AG04450 (cell line): Measurements from ENCODE around the gene IQSEC3. TPM values are rescaled to one million over a fixed set of nuclear protein-coding genes. Genes with fewer than 3 reads are reported as not detected.

ENCODE experiments used
- CTCF ChIA-PET: fragments of 300-600, 350-600 bp; formaldehyde crosslinking; extraction: SDS; loops from one replicate; lab custom pipeline; 2022; ENCODE audit warnings: antibody characterized with exemption, inconsistent platforms; lab: Charles Lee
- POLR2A ChIA-PET: fragments of 350-600 bp; formaldehyde crosslinking; extraction: SDS; loops from one replicate; lab custom pipeline; 2021; ENCODE audit warnings: antibody characterized with exemption, inconsistent platforms; lab: Yijun Ruan, JAX
- DNase-seq: peaks from one replicate; pipeline ENCODE4 v3.0.0-alpha.2; 2011; ENCODE audit warnings: low read depth, low spot score
- H3K27ac ChIP-seq: one replicate; pipeline ENCODE4 v1.5.1; 2012; ENCODE audit warnings: low read depth, low read length, control low read depth
- H3K27me3 ChIP-seq: one replicate; pipeline ENCODE4 v1.6.0; 2012; ENCODE audit warnings: low read length; ENCODE audit not compliant: control insufficient read depth, insufficient read depth
- H3K4me3 ChIP-seq: 2 replicates; pipeline ENCODE4 v1.5.1; 2011; ENCODE audit warnings: mild to moderate bottlenecking, low read depth, low read length, control low read depth
- H3K9me3 ChIP-seq: 2 replicates; pipeline ENCODE4 v1.5.1; 2012; ENCODE audit warnings: low read length; ENCODE audit not compliant: control insufficient read depth, insufficient read depth
- polyA plus RNA-seq: library from polyadenylated mRNA; depleted of rRNA; stranded (reverse); fragments of >200 nt; gene quantifications from 2 replicates; pipeline ENCODE4 v1.2.3, GENCODE V29; 2011
- TF ChIP-seq, protein P1 (sequence below): IDR thresholded peaks from 2 replicates; pipeline ENCODE4 v1.5.1; 2011; ENCODE audit warnings: low read depth, low read length, control low read depth, inconsistent platforms

The IQSEC3 gene
- polyA plus RNA-seq, 1 experiment, result 0.47 TPM

DNA sequence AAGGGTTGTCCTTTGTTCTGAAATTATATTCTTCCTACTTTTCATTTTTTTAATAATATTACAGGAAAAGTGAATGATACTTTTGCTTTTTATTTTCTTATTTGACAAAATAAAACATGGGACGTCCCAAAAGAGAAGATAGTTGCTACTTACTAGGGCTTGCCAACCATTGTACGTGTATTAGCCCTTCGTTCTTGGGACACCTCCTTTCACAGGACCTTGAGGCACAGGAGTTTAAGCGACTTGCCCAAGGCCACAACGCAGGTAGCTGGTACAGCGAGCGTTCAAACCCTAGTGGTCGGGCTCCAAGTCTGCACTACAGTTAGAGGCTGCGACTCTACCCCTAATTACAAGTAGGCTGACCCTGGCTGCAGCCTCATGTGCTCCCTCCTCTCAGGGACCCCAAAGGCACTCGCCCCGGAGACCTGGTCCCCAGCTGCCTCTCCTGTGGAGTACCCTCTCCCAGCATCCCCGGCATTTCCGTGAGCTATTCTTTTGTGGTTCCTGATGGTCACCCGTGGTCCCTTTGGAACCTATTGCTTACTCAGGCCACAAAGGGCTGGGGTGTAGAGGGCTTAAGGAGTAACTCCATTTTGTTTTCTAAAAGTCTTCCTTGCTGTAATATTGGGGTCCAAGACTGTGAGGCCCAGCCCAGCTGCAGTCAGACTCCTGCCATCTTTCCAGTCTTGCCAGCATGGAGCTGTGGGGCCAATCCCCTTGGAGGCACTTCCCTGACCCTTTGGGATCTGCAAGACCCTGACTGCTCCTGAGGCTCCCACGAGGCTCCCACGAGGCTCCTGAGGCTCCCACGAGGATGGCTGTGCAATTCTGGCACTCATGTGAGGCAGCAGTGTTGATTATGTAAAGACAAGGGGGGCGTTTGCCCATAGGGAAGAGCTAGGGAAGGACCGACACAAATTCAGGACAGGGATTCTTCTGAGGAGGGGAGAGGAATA is 49.7 kb downstream of the IQSEC3 start:
- POLR2A ChIA-PET, result no interaction called here

DNA sequence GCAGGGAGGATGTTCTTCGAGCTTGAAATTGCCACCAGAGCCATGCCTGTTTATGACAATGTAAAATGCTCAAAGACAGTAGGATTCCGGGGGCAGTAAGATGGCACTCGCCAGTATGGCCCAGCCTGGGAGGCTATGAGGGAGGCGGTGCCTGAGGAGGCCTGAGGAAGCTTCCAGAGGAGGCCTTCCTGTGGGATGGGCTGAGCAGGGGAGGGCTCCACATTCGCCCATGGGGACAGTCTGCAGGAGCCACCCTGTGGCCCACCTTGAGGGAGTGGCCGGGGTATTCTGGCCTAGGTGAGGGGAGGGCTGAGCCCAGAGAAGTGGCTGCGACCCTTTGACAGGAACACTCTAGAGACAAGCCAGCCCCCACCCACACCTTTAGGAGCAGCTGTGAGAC is 50.7 kb downstream of the IQSEC3 start:
- DNase-seq, result no peak
- TF ChIP-seq, protein P1, sequence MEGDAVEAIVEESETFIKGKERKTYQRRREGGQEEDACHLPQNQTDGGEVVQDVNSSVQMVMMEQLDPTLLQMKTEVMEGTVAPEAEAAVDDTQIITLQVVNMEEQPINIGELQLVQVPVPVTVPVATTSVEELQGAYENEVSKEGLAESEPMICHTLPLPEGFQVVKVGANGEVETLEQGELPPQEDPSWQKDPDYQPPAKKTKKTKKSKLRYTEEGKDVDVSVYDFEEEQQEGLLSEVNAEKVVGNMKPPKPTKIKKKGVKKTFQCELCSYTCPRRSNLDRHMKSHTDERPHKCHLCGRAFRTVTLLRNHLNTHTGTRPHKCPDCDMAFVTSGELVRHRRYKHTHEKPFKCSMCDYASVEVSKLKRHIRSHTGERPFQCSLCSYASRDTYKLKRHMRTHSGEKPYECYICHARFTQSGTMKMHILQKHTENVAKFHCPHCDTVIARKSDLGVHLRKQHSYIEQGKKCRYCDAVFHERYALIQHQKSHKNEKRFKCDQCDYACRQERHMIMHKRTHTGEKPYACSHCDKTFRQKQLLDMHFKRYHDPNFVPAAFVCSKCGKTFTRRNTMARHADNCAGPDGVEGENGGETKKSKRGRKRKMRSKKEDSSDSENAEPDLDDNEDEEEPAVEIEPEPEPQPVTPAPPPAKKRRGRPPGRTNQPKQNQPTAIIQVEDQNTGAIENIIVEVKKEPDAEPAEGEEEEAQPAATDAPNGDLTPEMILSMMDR, result no peak
- ChIA-PET POLR2A (no interaction called here), CTCF (interaction anchor here (1.3 kb wide), 1 partner anchor 36 kb away, joined by 3 read pairs; no protein-coding TSS in a partner anchor)
- no peak overlapping the region for H3K27ac ChIP-seq
- H3K27me3 ChIP-seq, result peaks cover 25% of the 10 kb centered on the region
- peaks cover 4% of the 10 kb centered on the region; the same call in 1 of the 2 replicates for H3K9me3 ChIP-seq
- no peak overlapping the region for H3K4me3 ChIP-seq

More for the DNA sequence above, 49.7 kb downstream of the IQSEC3 start:
- no peak for DNase-seq
- TF ChIP-seq, protein P1, result no peak
- Histone ChIP-seq H3K9me3 (peaks cover 4% of the 10 kb centered on the region; the same call in 1 of the 2 replicates), H3K4me3 (no peak overlapping the region), H3K27ac (no peak overlapping the region), H3K27me3 (peaks cover 27% of the 10 kb centered on the region)
- CTCF ChIA-PET, result interaction anchor here (1.3 kb wide), 1 partner anchor 37 kb away, joined by 3 read pairs; no protein-coding TSS in a partner anchor

DNA sequence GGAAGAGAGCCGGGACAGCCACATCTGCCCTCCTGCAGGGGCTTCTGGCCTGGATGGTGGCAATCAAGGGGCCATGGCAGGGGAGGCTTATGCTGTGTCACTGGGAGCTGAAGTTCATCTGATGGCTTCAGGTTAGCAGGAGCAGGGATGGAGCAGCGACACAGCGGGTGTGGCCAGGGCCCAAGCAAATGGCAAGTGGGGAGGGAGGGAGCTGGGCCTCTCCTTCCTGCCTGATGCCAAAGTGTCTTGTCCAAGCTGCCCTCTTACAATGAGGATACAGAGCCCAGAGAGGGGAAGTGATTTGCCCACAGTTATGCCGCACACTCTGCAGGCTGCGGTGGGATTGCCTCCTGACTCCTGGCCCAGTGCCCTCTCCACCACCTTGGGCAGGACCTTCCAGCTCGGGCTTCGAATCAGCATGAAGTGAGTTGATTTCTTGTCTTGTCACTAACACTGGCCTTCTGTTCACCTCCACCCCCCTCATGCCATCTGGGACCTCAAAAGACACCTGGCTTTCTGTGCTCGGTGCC is 51.3 kb downstream of the IQSEC3 start:
- ChIA-PET POLR2A (no interaction called here), CTCF (no interaction called here)
- Histone ChIP-seq H3K4me3 (no peak overlapping the region), H3K27me3 (peaks cover 25% of the 10 kb centered on the region), H3K27ac (no peak overlapping the region), H3K9me3 (peaks cover 4% of the 10 kb centered on the region; the same call in 1 of the 2 replicates)
- TF ChIP-seq, protein P1, result no peak
- DNase-seq, result no peak

DNA sequence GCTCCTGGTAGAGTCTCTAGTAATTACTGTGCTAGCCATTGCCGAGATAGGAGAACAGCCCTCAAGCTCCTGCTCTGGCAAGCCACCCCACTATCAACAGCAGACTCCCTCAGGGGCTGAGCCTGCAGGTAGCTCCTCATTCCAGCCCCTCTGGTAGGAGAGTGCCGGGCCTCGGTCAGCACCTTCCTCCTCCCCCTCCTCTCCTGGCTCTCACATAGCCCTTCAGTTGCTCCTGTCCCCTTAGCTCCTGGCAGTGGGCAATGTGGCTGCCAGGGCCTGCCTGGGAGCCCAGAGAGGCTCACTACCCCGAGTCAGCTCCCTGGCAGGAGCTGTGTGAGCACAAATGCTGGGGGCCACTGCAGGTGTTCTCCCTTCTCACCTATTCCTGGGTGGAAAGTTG is 52.0 kb downstream of the IQSEC3 start:
- ChIA-PET POLR2A (no interaction called here), CTCF (no interaction called here)
- no peak for DNase-seq
- TF ChIP-seq, protein P1, result no peak
- Histone ChIP-seq H3K4me3 (no peak overlapping the region), H3K27me3 (peaks cover 28% of the 10 kb centered on the region), H3K9me3 (peaks cover 4% of the 10 kb centered on the region; the same call in 1 of the 2 replicates), H3K27ac (no peak overlapping the region)

DNA sequence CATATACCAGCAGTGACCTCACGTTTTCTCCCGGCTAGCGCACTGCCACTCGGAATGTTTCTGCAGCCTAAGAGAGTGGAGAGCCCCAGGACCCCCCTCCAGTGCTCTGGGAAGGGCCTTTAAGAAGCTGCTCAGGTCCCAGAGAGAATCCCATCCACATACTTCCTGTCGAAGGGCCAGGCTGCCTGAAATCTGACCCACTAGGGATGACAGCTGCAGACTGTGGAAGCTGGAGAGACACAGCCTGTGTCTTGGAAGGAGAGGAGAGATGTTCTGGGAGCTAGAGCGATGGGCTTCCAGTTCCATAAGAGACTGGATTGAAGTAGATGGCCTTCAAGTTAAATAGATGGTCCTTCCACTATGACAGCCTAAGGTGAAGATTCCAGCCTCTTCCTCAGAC is 54.4 kb downstream of the IQSEC3 start:
- CTCF ChIA-PET, result no interaction called here
- Histone ChIP-seq H3K9me3 (peaks cover 4% of the 10 kb centered on the region; the same call in 1 of the 2 replicates), H3K27me3 (peaks cover 37% of the 10 kb centered on the region), H3K27ac (no peak overlapping the region), H3K4me3 (no peak overlapping the region)
- TF ChIP-seq, protein P1, result no peak
- POLR2A ChIA-PET, result no interaction called here
- DNase-seq, result no peak
